Measurements from ENCODE around the gene GNG13.

DNA sequence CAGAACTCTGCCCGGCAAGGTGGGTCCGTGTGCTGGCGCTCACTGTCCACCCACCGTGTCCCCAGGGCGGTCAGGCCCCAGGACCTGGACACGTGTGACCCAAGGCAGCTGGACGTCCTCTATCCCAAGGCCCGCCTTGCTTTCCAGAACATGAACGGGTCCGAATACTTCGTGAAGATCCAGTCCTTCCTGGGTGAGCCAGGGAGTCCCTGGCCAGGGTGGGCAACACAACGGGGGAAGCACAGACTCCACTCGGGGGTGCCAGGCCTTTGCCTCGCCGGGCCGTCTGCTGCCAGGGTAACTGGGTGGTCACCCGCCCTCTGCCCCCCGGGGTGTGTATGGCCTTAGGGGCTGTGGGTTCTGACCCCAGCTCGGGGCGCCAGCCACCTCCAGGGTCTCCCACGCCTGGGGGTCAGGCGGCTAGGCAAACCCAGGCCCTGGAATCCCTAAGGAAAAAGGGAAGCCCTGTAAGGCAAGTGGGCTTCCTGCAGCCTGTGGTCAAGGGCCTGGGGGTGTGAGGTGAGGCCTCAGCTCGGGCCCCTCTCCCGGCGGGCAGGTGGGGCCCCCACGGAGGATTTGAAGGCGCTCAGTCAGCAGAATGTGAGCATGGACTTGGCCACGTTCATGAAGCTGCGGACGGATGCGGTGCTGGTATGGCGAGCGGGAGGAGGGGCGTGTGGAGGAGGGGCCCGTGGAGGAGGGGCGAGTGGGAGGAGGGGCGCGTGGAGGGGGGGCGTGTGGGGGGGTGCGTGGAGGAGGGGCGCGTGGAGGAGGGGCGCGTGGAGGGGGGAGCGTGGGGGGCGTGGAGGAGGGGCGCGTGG is 33.5 kb downstream of the GNG13 start:
- TF ChIP-seq, protein P1, sequence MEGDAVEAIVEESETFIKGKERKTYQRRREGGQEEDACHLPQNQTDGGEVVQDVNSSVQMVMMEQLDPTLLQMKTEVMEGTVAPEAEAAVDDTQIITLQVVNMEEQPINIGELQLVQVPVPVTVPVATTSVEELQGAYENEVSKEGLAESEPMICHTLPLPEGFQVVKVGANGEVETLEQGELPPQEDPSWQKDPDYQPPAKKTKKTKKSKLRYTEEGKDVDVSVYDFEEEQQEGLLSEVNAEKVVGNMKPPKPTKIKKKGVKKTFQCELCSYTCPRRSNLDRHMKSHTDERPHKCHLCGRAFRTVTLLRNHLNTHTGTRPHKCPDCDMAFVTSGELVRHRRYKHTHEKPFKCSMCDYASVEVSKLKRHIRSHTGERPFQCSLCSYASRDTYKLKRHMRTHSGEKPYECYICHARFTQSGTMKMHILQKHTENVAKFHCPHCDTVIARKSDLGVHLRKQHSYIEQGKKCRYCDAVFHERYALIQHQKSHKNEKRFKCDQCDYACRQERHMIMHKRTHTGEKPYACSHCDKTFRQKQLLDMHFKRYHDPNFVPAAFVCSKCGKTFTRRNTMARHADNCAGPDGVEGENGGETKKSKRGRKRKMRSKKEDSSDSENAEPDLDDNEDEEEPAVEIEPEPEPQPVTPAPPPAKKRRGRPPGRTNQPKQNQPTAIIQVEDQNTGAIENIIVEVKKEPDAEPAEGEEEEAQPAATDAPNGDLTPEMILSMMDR (IDR thresholded peaks at IDR 0.05; ENCODE audit: insufficient read depth, low read length) = no peak
- TF ChIP-seq SPI1 (IDR thresholded peaks at IDR 0.05; ENCODE audit: borderline replicate concordance, low read depth) (no peak), POLR2AphosphoS5 (IDR thresholded peaks at IDR 0.05; ENCODE audit: low read depth) (no peak), GABPA (IDR thresholded peaks at IDR 0.05; ENCODE audit: low read depth) (no peak)
- TF ChIP-seq, protein P2, sequence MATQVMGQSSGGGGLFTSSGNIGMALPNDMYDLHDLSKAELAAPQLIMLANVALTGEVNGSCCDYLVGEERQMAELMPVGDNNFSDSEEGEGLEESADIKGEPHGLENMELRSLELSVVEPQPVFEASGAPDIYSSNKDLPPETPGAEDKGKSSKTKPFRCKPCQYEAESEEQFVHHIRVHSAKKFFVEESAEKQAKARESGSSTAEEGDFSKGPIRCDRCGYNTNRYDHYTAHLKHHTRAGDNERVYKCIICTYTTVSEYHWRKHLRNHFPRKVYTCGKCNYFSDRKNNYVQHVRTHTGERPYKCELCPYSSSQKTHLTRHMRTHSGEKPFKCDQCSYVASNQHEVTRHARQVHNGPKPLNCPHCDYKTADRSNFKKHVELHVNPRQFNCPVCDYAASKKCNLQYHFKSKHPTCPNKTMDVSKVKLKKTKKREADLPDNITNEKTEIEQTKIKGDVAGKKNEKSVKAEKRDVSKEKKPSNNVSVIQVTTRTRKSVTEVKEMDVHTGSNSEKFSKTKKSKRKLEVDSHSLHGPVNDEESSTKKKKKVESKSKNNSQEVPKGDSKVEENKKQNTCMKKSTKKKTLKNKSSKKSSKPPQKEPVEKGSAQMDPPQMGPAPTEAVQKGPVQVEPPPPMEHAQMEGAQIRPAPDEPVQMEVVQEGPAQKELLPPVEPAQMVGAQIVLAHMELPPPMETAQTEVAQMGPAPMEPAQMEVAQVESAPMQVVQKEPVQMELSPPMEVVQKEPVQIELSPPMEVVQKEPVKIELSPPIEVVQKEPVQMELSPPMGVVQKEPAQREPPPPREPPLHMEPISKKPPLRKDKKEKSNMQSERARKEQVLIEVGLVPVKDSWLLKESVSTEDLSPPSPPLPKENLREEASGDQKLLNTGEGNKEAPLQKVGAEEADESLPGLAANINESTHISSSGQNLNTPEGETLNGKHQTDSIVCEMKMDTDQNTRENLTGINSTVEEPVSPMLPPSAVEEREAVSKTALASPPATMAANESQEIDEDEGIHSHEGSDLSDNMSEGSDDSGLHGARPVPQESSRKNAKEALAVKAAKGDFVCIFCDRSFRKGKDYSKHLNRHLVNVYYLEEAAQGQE (IDR thresholded peaks at IDR 0.05; ENCODE audit: insufficient replicate concordance, low read depth) = no peak

Data from HL-60 (cell line).